Measurements from ENCODE around the gene GALNT13.

GRCh38 chr2:154048905-154049304, 177.2 kb downstream of the GALNT13 start:
- no peak for TF ChIP-seq POLR2A (IDR thresholded peaks at IDR 0.05)
- TF ChIP-seq, protein P1, sequence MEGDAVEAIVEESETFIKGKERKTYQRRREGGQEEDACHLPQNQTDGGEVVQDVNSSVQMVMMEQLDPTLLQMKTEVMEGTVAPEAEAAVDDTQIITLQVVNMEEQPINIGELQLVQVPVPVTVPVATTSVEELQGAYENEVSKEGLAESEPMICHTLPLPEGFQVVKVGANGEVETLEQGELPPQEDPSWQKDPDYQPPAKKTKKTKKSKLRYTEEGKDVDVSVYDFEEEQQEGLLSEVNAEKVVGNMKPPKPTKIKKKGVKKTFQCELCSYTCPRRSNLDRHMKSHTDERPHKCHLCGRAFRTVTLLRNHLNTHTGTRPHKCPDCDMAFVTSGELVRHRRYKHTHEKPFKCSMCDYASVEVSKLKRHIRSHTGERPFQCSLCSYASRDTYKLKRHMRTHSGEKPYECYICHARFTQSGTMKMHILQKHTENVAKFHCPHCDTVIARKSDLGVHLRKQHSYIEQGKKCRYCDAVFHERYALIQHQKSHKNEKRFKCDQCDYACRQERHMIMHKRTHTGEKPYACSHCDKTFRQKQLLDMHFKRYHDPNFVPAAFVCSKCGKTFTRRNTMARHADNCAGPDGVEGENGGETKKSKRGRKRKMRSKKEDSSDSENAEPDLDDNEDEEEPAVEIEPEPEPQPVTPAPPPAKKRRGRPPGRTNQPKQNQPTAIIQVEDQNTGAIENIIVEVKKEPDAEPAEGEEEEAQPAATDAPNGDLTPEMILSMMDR (IDR thresholded peaks at IDR 0.05): no peak

Measured in adrenal gland (tissue), 5 donors.